NCI-H1092 (cell line): Measurements from ENCODE around the gene GGA1.
"Not testable (repeated sequence)": the region's sequence is repeated elsewhere in the genome, so short reads cannot be mapped to it uniquely, and the experiment has no call there.

Source experiments
- DNase-seq: peaks from one replicate; lab custom pipeline; 2025; lab: John Stamatoyannopoulos, UW

Gene GGA1

DNA sequence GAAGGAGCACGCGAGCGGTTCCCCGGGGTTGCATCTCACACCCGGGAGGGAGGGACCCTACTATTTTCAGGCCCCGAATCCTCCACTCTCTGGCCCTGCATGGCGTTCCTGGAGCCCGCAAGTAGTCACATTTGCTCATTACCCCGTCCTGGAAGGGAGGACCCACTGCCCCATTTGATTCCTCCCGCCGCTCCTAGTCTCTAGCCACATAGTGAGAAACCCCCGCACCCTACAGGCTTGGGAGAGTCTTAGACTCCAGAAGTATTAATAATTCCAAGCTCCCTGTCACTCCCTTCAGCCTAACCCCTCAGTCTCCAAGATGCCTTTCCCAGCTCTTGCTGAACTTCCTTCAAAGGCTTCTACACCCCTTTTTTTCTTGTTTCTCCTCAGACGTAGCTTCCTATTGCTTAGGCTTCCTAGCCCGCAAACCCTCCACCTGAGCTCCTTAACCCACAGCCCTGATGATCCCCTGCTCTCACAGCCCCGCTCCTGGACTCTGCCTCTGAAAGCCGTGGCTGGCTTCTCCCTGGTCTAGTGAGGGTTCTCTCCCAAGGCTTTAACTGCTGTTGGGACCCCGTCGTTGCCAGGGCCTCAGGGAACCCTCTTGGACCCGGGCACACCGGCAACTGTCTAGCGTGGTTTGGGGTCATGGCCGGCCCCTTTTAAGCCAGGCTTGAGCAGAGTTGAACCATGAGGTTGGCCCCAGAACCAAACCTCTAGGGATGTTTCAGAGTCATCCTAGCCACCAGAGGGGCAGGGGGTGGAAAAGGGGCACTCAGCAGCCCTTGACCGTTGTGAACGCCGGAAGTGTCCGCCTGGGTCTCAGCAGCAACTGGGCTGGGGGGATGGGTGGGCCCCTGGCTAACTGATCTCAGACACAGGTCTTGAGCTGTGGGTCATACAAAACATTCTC lies 862 bp downstream of the GGA1 start:
- no peak for DNase-seq

DNA sequence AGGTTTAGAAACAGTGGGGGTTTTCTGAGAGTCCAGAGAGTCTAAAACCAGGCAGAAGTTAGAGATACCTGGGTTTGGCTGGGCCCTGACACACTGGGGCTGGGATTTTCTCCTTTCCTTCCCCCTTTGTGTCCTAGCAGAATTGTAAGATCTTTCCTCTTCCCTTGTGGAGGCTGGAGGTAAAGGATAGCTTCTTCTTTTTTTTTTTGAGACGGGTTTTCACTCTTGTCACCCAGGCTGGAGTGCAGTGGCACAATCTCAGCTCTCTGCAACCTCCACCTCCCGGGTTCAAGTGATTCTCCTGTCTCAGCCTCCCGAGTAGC lies 1.5 kb downstream of the GGA1 start:
- not testable (repeated sequence) for DNase-seq

DNA sequence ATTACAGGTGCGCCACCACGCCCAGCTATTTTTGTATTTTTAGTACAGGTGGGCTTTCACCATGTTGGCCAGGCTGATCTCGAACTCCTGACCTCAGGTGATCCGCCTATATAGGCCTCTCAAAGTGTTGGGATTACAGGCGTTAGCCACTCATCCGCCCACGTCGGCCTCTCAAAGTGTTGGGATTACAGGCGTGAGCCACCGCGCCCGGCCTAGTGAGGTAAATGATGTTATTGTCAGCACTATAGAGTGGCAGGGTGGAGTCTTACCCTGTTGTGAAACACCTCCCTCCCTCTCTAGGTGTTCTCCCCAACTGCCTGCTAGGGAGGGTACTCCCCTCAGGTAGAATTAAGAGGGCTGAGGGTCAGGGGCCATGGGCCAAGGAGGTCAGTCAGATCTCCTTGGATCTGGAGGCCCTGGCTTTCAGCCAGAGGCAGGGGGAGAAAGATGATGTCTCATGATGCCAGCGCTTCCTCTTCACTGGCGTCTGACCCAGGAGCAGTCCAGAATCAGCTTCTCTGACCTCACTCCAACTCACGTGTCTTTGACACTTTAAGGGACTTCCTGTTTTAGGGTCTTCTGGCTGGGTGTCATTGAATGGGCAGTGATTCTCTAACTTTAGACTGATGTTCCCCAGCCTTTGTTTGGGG lies 2.0 kb downstream of the GGA1 start:
- no peak for DNase-seq

DNA sequence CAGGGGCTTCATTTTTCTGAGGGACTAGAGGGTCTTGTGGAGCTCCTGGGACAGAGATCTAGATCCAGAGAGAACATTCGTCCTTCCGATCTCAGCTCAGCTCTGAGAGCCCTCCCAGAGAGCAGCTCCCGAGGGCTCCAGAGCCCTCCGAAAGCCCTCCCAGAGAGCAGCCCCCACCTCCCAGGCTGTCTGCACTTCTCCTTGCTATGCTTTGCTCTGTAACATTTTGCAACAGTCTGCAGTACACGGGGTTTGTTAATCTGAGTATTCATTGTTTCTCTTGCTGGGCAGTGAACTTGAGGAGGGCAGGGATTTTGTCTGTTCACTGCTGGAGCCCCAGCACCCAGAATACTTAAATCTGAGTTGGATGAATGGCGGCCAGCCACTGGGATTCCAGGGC lies 2.6 kb downstream of the GGA1 start:
- DNase-seq: no peak

DNA sequence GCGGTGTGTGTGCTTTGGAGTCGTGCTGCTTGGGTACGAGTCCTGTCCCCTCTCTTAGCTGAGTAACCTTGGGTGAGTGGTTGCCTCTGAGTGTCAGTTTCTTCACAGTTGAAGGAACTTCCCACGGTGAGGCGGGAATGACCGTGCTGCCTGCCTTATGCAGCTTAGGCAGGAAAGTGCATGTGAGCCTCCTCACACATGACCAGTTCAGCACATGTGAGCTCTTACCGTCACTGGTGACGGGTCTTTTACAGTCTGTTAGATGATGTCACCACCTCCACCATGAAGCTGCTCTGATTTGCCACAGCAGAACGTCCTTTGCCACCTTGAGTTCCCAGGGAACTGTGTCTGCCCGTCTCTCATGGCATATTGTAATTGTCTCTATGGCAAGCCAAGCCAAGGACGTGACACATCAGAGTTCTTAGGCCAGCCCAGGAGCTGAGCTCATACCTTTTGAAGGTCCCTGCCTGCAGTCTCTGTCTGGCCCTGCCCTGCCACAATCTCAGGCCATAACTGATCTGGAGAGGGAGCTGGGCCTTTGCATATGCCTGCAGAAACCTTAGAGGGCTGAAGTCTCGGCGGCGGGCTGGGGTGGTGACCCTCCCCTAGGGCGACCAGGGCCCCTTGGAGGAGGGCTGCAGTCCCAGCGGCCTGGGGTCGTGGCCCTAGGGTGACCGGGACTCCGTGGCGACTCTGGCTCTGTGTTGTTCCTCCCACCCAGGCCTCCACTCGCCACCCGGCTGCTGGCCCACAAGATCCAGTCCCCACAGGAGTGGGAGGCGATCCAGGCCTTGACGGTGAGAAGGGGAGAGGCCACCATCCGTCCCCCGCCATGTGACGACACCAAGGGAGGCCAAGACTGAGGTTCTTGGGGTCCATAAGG lies 7.8 kb downstream of the GGA1 start:
- no peak for DNase-seq

DNA sequence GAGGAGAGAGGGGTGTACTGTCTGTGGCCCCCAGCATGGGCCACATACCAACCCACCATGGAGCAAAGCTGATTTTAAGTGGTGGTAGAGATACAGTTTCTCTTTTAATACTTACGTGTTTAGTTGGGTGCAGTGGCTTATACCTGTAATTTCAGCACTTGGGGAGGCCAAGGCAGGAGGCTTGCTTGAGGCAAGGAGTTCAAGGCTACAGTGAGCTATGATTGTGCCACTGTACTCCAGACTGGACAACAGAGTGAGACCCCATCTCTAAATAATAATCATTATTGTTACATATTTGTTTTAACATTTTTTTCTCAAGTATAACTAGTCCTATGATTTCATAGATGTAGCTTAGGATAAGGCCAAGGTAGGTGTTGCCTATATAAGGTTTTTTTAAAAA lies 8.8 kb downstream of the GGA1 start:
- DNase-seq: no peak

DNA sequence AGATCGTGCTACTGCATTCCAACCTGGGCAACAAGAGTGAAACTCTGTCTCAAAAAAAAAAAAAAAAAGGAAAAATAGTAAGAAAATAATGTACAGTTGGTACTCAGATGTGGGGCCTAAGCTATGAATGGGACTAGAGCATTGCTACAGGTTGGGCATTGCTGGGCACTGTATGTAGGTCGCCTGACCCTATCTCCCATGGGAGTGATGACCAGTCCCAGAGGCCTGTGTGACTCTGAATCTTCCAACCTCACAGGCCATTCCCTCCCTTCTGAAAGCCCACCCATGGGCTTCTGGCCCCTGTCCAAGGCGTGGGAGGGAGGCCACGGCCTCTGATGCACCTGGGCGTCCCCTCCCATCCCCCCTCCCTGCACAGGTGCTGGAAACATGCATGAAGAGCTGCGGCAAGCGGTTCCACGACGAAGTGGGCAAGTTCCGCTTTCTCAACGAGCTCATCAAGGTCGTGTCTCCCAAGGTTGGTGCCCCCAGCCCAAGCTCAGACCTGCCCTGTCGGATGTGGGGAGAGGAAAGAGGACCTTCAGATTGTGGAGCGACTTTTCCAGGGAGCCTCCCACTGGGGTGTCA lies 9.5 kb downstream of the GGA1 start:
- DNase-seq: no peak

DNA sequence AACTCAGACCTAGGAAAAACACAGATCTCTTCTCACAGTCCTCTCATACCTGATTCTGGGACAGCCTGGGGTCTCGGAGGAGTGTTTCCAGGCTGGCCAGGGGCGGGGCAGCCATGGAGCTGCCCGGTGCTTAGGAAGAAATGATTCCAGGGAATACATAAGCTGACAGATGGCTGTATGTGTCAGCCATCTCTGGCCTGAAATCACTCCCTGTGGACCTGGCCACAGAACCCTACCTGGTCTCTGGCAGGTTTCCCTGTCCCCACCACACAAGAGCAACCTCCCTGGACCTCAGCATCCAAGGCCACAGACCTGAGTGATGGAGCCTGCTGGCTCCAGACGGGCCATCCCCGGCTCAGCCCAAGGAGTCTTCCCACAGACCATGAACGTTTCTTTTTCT lies 10.0 kb downstream of the GGA1 start:
- no peak for DNase-seq

DNA sequence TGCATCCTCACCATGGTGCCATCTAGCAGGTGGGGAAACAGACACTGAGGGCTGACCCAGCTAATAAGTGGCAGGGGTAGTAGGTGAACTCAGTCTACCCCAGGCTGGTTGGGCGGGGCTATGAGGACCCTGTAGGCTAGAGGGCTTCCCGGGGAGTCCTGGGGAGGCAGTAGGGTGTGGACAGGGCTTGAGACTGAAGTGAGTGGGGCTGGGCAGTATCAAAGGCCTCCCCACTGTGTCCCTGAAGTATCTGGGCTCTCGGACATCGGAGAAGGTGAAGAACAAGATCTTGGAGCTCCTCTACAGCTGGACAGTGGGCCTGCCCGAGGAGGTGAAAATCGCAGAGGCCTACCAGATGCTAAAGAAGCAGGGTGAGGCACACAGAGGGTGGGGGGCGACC lies 11.4 kb downstream of the GGA1 start:
- no peak for DNase-seq

DNA sequence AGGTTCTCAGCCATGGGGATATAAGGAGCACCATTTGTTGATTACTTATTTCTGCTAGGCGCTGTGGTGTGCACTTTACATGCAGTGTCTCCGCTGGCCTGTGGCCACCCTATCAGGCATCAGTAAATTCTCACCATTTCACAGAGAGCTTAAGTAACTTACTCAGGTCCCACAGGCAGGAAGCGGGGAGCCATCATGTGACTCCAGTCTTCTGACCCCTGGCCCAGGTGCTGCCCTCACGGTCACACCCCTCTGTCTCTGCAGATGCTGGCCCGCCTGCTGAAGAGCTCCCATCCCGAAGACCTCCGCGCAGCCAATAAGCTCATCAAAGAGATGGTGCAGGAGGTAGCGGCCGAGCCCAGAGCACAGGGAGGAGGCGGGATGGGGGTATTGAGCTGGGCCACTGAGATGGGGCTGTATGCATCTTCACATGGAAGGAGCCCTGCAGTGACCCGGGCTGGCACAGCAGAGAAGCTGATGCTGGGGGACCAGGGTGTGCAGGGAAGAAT lies 12.8 kb downstream of the GGA1 start:
- no peak for DNase-seq

DNA sequence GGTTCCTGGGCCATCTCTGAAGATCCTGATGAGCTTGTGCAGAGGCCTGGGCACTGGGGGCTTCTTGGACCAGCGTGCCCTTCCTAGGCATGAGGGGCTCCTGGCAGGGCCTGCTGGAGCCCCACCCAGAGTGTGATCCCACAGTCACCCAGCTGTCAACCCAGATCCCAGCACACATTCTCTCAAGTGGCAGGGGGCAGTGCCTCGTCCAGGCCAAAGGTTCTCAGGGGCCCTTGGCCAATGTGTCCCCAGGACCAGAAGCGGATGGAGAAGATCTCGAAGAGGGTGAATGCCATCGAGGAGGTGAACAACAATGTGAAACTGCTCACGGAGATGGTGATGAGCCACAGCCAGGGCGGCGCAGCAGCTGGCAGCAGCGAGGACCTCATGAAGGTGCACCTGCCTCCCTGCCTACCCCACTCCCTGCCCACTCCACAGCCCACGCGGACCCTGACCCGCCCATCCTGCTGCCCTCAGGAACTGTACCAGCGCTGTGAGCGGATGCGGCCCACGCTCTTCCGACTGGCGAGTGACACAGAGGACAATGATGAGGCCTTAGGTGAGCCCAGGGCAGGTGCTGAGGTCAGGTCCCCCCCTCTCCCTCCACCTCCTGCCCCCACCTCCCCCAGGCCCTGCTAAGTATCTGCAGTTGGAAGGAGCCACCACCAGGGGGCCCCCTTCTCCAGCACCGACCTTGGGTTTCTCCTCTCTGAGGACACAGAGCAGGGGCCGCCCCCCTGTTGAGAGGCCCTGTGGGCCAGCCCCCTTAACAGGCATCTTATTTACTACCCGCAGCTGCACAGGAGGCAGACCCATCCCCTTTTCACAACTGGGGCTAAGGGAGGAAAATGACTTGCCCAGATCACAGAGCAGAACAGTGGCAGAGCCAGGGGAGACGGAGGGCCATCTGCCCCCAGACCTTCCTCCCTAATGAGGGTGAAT lies 14.7 kb downstream of the GGA1 start:
- DNase-seq: peak; percentile 33

DNA sequence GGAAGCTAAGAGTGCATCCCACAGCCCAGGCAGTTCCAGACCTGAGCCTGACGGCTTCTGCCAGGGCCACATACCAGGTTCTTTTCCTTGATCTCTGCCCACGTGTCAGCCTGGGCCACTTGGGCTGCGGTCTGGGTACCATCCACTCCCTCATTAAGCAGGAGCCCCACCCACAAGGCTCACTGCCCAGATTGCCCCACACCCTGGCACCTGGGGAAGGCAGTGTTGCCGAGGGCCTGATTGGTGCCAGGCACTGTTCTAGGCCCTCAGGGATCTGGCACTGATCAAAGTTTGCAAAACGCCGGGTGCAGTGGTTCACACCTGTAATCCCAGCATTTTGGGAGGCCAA lies 15.4 kb downstream of the GGA1 start:
- DNase-seq: no peak

DNA sequence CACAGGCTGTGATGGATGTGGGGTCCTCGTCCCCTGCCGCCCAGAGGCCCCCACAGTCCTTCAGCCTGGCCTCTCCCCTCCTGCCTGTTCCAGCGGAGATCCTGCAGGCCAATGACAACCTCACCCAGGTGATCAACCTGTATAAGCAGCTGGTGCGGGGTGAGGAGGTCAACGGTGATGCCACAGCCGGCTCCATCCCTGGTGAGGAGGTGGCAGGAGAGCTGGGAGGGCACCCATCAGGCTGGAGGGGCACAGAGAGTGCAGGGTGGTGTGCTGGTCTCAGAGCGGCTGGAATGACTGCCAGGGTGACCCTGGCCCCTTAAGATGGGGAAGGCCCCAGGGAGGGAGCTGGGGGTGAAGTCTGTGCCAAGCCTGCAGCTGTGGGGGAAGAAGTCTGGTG lies 16.2 kb downstream of the GGA1 start:
- no peak for DNase-seq

DNA sequence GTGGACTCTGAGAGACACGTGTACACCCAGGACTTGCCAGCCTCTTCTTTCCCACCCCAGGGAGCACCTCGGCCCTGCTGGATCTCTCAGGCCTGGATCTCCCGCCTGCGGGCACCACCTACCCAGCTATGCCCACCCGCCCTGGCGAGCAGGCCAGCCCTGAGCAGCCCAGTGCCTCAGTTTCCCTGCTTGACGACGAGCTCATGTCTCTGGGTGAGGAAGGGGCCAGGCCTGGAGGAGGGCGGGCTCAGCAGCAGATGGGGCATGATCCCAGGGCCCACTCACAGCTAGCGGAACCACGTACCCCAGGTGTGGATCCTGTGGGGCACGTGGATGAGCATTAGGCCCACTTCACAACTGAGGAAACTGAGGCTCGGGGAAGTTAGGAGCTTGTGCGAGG lies 17.1 kb downstream of the GGA1 start:
- DNase-seq: no peak

DNA sequence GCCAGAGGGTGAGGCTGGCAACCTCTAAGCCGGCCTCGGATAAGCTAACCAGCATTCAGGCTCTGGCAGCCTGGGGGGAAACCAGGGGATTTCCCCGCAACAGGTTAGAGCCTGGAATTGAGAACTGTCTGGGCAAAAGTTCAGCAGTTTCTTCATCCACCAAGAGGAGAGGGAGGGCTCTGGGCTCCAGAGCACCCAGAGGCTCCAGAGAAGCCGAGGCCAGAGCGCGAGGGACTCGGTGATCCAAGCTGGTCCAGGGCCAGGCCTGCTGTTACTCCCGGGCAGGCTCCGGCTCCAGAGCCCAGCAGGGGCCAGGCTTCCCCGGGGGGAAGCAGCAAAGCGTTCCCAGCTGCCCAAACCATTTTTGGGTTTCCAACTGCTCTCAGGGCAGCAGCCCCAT lies 17.5 kb downstream of the GGA1 start:
- DNase-seq: no peak

DNA sequence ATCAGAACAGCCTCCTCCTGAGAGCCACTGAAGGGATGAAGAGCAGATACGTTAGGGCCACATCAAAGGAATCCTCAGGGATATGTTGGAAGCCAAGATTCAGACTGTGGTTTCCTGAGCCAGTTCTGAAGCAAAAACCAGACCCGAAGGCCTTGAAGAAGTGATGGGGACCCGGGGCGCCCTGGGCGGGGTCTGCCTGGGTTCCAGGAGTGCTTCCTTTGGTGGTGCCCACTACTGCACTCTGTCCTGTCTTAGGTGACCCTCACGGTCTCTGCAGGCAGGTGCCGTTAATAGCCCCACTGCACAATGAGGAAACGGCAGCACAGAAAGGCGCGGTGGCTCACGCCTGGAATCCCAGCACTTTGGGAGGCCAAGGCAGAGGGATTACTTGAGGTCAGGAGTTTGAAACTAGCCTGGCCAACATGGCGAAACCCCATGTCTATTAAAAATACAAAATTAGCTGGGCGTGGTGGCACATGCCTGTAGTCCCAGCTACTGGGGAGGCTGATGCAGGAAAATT lies 18.0 kb downstream of the GGA1 start:
- no peak for DNase-seq

DNA sequence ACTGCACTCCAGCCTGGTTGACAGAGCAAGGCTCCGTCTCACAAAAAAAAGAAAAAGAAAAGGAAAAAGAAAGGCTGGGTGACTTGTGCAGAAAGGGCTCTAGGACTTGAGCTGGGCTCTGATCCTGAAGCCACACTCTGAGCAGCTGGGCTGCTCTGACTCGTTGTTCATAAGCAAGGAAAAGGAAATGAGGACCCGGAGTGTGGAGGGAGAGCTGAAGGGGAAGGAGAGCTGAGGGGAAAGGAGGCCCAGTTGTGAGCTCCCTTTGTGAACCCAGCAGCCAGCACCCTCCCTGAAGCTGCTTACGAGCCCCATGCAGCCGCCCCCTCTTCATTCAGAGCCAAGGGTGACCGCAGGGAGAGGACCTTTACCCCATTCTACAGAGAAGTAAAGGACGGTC lies 18.5 kb downstream of the GGA1 start:
- DNase-seq: no peak

DNA sequence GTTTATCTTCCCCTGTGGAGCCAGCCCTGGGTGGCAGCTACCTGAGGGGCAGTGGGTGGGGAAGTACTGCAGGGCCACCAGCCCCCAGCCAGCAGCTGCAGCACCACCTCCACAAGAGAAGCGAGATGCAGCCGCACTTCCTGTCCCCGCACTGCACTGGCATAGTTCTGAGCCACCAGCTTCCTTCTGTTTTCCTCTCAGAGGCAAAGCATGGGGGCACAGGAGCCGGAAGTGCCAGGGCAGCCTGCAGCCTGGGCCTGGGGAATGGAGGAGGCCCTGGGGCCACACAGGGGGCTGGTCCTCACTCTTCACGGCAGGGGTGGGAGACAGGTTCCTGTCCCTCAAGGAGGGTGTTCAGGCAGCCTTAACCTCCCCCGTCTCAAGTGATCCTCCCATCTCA lies 18.9 kb downstream of the GGA1 start:
- no peak for DNase-seq

DNA sequence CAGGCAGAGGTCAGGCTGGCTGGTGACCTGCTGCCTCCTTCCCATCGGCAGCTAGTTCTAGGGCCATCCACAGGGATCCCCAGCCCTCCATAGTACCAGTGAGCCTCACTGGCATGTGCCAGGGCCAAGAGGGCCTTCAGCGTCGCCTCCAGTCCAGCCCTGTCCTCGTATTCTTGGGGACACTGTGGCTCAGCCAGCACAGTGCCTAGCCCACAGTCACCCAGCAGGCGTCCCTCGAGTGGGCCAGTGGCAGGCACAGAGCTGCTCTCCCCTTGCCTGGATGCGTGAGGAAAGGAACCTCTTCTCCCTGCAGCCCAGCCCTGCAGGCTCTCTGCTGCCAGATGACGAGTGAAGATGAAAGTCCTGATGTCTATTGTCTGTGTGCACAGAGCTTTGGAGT lies 20.2 kb downstream of the GGA1 start:
- no peak for DNase-seq

DNA sequence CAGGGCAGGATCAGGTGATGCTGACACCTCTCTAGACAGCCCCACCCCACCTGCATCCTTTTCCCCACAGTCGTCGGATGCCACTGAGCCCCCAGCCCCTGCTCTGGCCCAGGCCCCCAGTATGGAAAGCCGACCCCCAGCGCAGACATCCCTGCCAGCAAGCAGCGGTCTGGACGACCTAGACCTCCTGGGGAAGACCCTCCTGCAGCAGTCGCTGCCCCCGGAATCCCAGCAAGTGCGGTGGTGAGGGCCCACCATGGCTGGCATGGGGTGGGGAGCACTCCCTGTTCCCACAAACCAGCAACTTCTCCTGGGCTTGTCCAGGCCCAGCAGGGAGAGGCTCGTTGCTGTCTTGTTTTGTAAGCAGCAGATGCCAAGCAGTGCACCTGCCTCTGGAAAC lies 21.3 kb downstream of the GGA1 start:
- DNase-seq: no peak

DNA sequence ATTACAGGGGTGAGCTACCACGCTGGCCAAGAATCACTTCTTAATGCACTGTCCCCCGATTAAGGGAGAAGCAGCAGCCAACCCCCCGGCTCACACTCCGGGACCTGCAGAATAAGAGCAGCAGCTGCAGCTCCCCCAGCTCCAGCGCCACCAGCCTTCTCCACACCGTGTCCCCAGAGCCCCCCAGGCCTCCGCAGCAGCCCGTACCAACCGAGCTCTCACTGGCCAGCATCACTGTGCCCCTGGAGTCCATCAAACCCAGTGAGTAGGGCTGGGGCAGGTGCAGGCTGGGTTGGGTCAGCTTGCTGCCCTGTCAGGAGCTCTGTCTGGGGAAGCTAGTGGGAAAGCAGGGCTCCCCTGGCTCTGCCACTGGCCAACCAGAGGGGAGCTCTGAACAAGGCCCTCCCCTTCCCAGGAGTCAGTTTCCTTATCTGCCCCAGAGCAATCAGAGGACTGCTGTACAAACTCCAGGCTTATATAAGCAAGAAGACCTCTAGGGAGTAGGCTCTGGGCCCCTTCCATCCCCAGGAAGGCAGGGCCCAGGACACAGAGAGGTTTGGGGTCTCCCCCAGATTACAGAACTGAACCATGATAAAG lies 22.3 kb downstream of the GGA1 start:
- no peak for DNase-seq
